LNCaP clone FGC (cell line): ENCODE results near the gene MAST4.

Source experiments
- DNase-seq: peaks from one replicate; pipeline ENCODE4 v3.0.0-alpha.2; 2011; ENCODE audit warnings: low read depth
- H3K4me3 ChIP-seq: 2 replicates; pipeline ENCODE4 v1.5.1; 2011; ENCODE audit warnings: mild to moderate bottlenecking, low read depth, low read length, control low read depth
- TF ChIP-seq, protein P1 (sequence below): IDR thresholded peaks from 2 replicates; pipeline ENCODE4 v1.5.1; 2012; ENCODE audit warnings: mild to moderate bottlenecking; ENCODE audit not compliant: control insufficient read depth, insufficient read depth; ENCODE audit errors: extremely low read depth

Gene MAST4

DNA sequence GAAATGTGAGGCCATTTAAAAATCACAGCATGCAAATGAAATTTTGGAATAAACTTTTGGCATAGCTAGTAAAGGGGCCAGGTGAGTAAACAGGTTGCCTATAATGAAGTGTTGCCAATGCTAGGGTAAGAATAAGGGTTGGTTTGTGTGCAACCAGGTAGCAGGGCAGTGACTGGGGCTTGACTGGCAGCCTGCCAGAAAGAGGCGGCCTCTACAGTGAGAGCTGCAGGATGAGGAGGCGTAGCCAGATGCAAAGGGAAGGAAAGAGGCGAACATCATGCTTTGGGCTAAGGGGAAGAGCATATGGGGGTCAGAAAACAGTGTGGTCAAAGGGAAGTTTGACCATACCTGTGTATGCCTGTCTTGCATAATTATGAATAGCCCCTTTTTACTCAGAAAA lies 70.6 kb downstream of the MAST4 start:
- DNase-seq, result no peak
- TF ChIP-seq, protein P1, sequence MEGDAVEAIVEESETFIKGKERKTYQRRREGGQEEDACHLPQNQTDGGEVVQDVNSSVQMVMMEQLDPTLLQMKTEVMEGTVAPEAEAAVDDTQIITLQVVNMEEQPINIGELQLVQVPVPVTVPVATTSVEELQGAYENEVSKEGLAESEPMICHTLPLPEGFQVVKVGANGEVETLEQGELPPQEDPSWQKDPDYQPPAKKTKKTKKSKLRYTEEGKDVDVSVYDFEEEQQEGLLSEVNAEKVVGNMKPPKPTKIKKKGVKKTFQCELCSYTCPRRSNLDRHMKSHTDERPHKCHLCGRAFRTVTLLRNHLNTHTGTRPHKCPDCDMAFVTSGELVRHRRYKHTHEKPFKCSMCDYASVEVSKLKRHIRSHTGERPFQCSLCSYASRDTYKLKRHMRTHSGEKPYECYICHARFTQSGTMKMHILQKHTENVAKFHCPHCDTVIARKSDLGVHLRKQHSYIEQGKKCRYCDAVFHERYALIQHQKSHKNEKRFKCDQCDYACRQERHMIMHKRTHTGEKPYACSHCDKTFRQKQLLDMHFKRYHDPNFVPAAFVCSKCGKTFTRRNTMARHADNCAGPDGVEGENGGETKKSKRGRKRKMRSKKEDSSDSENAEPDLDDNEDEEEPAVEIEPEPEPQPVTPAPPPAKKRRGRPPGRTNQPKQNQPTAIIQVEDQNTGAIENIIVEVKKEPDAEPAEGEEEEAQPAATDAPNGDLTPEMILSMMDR, result no peak
- H3K4me3 ChIP-seq, result no peak overlapping the region

DNA sequence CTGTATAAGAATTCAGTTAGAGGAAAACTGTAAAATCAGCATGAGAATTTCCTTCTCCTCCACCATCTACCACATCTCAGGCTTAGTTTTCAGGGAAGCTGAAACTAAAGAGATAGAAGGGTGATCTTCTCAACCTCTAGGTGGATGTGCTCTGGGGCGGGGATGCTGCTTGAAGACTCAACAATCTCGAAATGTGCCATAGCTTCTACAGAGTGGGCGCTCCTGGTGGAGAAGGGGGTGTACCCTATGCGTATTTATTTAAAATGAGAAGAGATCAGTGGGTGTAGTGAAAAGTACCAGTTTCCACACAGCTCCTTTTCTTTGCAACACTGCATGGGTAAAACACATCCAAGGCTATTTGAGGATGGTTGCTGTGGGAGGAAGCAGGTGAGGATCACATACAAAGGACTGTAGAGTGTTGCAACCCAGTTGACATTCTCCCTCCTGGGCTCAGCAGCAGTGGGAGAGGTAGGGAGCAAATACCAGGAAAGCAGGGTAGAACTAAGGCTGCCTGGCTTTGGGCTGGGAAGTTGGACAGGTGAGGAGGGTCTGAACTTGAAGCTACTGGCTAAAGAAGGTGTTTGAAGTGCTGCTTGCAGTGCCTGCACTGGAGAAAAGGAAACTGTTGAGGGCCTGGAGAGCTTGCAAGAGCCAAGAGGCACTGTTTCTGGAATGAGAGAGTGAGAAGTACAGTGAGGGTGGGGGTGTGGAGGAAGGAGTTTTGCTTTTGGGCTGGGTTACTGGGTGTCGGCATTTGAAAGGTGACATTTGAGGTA lies 73.1 kb downstream of the MAST4 start:
- TF ChIP-seq, protein P1, result no peak
- no peak overlapping the region for H3K4me3 ChIP-seq
- DNase-seq, result no peak

DNA sequence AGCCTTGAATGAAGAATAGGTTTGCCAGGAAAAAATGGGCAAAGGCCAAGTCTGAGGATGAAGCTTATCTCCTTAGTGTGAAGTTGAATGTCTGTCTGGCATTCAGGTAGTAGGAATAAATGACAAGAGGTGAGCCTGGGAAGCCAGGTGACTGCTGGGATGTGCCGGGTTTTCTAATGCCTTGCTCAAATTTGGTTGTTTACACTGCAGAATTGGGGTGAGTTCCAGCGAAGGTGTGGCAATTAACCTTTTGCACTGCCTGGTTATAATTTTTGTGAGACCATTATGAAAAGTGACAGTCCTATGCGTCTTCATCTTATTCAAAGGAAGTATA lies 73.6 kb downstream of the MAST4 start:
- DNase-seq, result no peak
- TF ChIP-seq, protein P1, result no peak
- H3K4me3 ChIP-seq, result no peak overlapping the region

GRCh38 chr5:66671305-66671704 lies 75.1 kb downstream of the MAST4 start:
- DNase-seq, result peak; percentile 46
- no peak overlapping the region for H3K4me3 ChIP-seq
- TF ChIP-seq, protein P1, result no peak

DNA sequence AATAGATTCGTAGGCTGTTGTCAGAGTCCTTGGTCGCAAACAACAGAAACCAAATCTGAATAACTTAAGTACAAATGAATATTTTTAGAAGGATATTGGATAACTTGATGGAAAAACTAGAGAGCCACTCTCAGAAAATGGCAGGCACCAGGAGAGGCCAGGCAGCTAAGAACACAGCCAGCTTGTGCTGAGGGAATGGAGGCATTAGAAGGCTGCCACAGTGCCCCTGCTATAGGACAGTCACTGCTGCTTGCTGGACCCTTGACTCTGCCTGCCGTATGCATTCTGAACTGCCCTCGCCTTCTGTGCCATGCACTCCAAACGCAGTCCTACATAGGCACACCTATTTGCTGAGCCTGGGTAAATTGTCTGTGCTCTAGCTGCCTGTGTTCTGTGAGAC lies 78.6 kb downstream of the MAST4 start:
- no peak for DNase-seq
- TF ChIP-seq, protein P1, result no peak
- no peak overlapping the region for H3K4me3 ChIP-seq

- H3K4me3 ChIP-seq, result no peak overlapping the region
- TF ChIP-seq, protein P1, result no peak
- DNase-seq, result no peak
These were observed 79.2 kb downstream of the MAST4 start for GRCh38 chr5:66675406-66675805.

DNA sequence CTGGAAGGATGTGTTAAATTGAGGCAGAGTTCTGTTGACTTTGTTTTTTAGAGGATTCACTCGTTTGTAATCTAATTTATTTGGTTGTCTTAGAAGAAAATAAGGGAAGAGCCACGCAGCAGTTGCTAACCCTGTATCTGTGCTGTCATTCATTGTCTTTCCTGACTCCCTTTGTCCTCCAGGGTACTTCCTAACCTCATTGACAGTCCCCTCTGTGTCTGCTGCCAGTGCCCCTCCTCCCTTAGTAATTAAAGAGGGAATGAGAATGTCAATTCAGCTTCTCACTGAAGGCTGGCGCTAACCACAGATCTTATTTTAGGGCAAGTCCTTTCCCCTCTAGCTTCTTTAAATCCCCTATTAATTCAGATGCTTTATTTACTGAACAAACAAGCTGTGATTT lies 84.0 kb downstream of the MAST4 start:
- no peak overlapping the region for H3K4me3 ChIP-seq
- DNase-seq, result no peak
- TF ChIP-seq, protein P1, result no peak
